Rectal smooth muscle tissue (tissue), 1 donor: ENCODE measurements around the gene XYLT1.

ENCODE experiments used
- H3K27ac ChIP-seq: one replicate; pipeline ENCODE4 v1.7.0; 2013; ENCODE audit warnings: low read depth, low read length, inconsistent platforms
- H3K27me3 ChIP-seq: one replicate; pipeline ENCODE4 v1.7.0; 2013; ENCODE audit warnings: low read length; ENCODE audit not compliant: control insufficient read depth, insufficient read depth
- H3K36me3 ChIP-seq: one replicate; pipeline ENCODE4 v1.7.0; 2013; ENCODE audit warnings: low read length; ENCODE audit not compliant: control insufficient read depth, insufficient read depth
- H3K4me1 ChIP-seq: one replicate; pipeline ENCODE4 v1.7.0; 2013; ENCODE audit warnings: low read length; ENCODE audit not compliant: control insufficient read depth, insufficient read depth
- H3K4me3 ChIP-seq: one replicate; pipeline ENCODE4 v1.7.0; 2013; ENCODE audit warnings: low read length
- H3K9ac ChIP-seq: one replicate; pipeline ENCODE4 v1.7.0; 2013; ENCODE audit warnings: low read length

The XYLT1 gene

DNA sequence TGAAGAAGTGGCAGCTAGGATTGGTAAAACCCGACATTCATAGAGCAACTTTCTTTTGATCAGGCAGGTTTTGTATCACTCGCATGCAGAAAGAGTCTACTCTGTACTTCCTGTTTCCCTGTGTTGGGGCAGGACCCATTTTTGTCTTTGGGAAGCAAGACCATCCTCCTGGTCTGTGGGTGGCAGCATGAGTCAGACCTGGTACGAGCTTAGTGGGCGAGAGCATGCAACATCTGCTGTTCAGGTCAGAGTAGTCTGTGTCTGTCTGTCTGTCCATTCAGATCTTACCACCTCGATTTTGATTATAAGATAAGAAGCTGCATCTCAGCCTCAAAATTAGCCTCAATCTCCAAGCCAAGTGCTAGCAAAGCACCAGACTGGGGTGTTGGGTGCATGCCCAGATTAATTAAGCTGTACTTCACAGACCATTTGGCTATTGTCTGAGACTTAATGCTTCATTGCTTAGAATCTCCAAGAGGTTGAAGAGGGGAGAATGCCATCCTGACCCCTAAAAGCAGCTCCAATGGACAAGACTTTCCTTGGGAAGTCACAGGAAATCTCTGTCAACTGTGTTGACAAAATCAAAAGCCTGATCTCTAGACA is 110.9 kb downstream of the XYLT1 start:
- peaks cover 9% of the 10 kb centered on the region for H3K4me1 ChIP-seq
- H3K27ac ChIP-seq, result no peak overlapping the region
- H3K9ac ChIP-seq, result no peak overlapping the region
- H3K4me3 ChIP-seq, result no peak overlapping the region
- no peaks in the 10 kb centered on the region for H3K27me3 ChIP-seq
- H3K36me3 ChIP-seq, result peaks cover 2% of the 10 kb centered on the region

DNA sequence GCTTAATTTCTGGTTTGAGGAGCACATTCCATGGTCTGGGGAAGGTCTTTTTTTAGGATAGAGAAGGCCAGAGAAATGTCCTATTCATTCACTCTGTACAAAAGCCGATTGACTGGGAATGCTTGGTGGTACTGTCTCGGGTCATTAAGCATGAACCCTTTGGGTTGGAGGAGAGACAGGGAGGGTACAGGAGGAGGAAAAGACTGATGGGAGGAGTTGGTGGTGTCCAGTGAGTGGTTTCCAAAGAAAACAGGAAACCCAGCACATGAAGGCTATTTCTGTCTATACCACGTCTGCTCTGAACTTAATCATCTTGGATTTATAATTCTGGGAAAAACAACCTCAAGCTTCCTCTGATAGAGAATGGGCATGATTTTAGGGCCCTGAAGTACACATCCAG is 111.9 kb downstream of the XYLT1 start:
- H3K4me3 ChIP-seq, result no peak overlapping the region
- H3K9ac ChIP-seq, result no peak overlapping the region
- H3K27ac ChIP-seq, result no peak overlapping the region
- peaks cover 3% of the 10 kb centered on the region for H3K36me3 ChIP-seq
- no peaks in the 10 kb centered on the region for H3K27me3 ChIP-seq
- peaks cover under 1% of the 10 kb centered on the region for H3K4me1 ChIP-seq

DNA sequence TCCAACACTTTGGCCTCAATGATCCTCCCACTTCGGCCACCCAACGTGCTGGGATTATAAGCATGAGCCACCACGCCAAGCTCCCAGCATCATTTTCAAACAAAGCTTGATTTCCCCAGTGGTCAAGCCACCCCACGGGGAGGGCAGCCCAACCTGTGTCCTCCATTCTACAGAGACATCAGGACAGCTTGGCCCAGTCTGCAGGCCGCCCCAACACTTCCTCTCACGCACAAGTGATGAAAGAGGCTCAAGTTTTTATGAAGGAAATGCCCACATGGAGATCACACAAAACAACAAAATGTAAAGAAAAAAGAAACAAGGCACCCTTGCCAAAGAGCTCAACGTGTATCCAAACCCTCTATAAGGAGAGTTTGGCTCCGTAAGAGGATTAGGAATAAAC is 112.4 kb downstream of the XYLT1 start:
- no peaks in the 10 kb centered on the region for H3K4me1 ChIP-seq
- H3K27ac ChIP-seq, result no peak overlapping the region
- H3K4me3 ChIP-seq, result no peak overlapping the region
- H3K9ac ChIP-seq, result no peak overlapping the region
- no peaks in the 10 kb centered on the region for H3K27me3 ChIP-seq
- peaks cover 3% of the 10 kb centered on the region for H3K36me3 ChIP-seq

DNA sequence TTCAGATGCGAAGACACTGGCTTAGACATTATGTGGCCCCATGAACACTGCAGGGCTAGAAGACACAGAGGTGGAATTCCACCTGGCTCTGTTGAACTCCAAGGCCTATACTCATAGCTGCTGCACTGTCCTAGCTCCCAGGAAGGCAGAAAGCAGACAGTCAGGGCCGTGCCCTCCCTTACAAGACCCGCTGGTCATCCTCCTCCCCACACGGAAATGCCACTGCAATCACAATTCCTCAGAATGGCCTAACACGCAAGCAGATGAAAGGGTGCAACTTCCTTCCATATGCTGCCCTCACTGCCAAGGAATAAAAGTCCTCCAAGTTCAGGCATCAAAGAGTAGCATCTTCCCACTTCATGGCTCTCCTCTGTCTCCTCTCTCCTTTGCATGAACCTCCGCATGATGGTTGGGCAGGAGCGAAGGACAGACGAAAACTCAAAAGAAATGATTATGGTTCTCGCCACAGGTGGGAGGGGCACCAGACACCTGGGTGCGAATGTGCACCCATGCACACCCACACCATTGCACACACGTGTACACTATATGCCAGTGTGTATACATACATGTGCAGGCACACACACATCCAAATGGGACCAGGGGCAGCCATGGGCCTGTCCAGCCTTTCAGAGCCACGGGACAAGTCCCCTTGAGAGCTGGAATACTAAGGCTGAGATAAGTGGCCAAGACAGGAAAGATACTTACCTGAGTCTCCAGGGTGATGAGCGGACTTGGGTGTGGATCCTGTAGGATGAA is 113.3 kb downstream of the XYLT1 start:
- Histone ChIP-seq H3K9ac (no peak overlapping the region), H3K27me3 (no peaks in the 10 kb centered on the region), H3K4me3 (no peak overlapping the region), H3K27ac (no peak overlapping the region), H3K4me1 (no peaks in the 10 kb centered on the region), H3K36me3 (peaks cover 3% of the 10 kb centered on the region)

DNA sequence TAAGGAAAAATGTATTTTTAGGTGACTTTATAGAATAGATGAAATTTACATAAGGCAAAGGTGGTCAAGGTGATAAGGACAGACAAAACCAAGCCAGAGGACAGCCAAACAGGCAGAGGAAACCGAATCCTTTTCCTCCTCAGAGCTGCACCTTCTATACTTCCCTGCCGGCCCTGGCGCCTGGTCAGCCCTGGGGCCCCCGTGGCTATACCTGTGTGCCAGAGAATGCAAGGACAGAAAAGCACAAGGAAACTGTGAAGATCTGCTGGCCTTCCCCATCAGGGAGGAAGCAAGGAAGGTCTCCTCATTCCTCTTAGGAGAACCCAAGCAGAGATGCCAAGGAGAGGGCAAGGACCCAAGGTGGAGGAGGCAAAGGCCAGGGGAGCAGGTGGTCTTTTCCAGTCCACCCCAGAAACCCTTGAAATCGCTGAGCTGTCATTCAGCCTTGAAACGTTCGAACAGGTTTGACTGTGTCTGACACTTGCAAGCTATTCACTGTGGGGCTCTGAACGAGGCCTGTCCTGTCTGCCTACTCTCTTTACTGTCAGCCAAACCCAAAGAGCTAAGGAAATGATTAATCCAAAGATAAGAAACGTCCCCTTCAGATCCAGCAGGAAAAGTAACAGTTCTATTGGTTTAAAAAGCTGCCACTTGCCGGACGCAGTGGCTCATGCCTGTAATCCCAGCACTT is 114.4 kb downstream of the XYLT1 start:
- Histone ChIP-seq H3K4me3 (no peak overlapping the region), H3K27ac (no peak overlapping the region), H3K4me1 (no peaks in the 10 kb centered on the region), H3K36me3 (peaks cover 3% of the 10 kb centered on the region), H3K27me3 (no peaks in the 10 kb centered on the region), H3K9ac (no peak overlapping the region)

DNA sequence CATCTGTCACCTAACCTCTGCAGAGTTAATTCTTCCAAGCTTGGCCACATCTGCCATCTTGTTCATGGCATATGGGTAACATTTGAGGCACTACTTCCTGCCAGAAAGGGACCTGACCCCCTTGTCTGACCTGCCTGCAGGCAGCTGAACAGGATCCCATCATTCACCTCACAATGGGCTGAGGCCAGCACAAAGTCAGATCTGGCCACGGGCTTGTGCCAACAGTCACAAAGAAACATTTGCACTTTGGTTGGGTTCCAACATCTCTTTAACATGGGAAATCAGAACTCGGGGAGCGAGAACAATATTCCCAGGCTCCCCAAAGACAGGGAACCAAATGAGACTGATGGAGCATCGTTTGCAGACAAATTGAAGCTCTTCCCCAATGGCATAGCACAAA is 116.1 kb downstream of the XYLT1 start:
- H3K27ac ChIP-seq, result no peak overlapping the region
- no peak overlapping the region for H3K9ac ChIP-seq
- H3K4me1 ChIP-seq, result peaks cover 6% of the 10 kb centered on the region
- H3K27me3 ChIP-seq, result no peaks in the 10 kb centered on the region
- H3K36me3 ChIP-seq, result peaks cover 3% of the 10 kb centered on the region
- no peak overlapping the region for H3K4me3 ChIP-seq

DNA sequence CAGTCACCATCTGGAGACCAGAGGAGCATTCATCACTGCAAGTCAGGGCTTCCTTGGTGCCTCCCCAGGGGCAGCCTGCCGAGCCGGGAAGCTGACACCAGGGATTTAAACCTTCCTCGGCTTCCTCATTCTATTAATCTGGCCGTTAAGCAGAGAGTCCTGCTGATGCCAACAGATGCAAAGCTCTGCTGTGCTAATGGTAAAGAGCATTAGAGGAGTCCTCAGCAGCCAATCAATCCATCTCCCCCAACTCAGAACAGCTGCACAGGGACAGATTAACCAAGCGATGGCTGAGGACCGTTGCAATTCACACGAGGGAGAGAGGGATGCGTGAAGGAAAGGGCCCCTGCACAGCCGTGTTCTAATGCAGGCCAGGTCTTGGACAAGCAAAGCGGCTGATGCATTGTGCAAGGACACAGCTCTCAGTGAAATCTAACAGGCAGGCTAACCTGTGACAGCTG is 116.6 kb downstream of the XYLT1 start:
- Histone ChIP-seq H3K27me3 (no peaks in the 10 kb centered on the region), H3K4me3 (no peak overlapping the region), H3K9ac (no peak overlapping the region), H3K27ac (no peak overlapping the region), H3K4me1 (peaks cover 6% of the 10 kb centered on the region), H3K36me3 (peaks cover 3% of the 10 kb centered on the region)

DNA sequence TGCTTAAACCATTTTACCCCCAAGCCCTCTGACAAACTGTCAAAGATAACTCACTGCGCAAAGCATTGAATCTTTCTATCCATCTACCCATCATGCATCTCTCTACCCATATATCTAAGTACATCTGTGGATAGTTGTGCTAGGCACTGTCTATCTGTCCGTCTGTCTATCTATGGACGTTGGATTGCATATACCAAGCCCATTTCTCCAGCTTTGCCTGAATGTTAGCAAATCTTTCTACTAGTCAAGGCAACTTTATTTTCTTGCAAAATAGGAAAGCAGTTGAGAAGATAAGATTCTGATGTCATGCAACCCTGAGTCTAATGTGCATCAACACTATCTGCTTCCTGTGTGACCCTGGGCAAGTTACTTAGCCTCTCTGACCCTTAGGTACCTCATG is 117.2 kb downstream of the XYLT1 start:
- Histone ChIP-seq H3K36me3 (peaks cover 3% of the 10 kb centered on the region), H3K4me1 (peaks cover 6% of the 10 kb centered on the region), H3K4me3 (no peak overlapping the region), H3K27me3 (no peaks in the 10 kb centered on the region), H3K9ac (no peak overlapping the region), H3K27ac (no peak overlapping the region)

DNA sequence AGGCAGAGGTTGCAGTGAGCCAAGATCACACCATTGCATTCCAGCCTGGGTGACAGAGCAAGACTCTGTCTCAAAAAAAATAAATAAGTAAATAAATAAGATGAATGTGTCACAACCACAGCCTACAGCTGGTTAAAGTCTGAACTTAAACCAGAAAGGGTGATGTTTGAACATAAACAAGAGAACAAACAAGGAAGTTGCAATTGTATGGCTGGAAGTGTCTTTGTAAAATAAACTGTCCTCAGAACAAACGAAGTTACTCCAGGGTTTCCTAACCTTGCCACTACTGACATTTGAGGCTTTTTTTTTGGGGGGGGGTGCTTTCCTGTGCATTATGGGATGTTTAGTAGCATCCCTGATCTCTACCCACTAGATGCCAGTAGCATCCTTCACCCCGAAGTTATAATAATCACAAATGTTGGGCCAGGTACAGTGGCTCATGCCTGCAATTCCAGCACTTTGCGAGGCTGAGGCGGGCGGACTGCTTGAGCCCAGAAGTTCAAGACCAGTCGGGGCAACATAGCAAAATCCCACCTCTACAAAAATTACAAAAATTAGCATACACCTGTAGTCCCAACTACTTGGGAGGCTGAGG is 119.2 kb downstream of the XYLT1 start:
- Histone ChIP-seq H3K4me1 (peaks cover 16% of the 10 kb centered on the region), H3K9ac (no peak overlapping the region), H3K27ac (no peak overlapping the region), H3K36me3 (peaks cover 3% of the 10 kb centered on the region), H3K27me3 (no peaks in the 10 kb centered on the region), H3K4me3 (no peak overlapping the region)

DNA sequence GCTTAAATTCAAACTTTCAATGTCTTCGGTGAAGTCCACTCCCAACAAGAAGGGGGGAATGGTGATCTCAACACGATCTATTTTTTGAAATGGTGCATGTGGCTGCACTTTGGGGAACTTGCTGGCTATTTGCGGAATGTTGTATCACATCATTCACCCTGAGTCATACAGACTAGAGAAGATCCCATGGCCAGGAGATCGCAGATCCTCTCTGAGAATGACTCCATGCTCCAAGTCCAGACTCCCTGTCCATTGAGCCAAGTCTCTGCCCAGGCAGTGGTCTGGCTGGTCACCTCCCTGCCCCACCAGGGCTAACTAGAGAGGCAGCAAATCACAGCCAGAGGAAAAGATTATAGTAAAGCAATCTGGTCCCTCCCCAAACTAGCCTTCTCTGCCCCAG is 120.6 kb downstream of the XYLT1 start:
- H3K27ac ChIP-seq, result no peak overlapping the region
- H3K4me1 ChIP-seq, result peaks cover 19% of the 10 kb centered on the region
- no peak overlapping the region for H3K4me3 ChIP-seq
- H3K36me3 ChIP-seq, result peaks cover 3% of the 10 kb centered on the region
- no peak overlapping the region for H3K9ac ChIP-seq
- no peaks in the 10 kb centered on the region for H3K27me3 ChIP-seq

DNA sequence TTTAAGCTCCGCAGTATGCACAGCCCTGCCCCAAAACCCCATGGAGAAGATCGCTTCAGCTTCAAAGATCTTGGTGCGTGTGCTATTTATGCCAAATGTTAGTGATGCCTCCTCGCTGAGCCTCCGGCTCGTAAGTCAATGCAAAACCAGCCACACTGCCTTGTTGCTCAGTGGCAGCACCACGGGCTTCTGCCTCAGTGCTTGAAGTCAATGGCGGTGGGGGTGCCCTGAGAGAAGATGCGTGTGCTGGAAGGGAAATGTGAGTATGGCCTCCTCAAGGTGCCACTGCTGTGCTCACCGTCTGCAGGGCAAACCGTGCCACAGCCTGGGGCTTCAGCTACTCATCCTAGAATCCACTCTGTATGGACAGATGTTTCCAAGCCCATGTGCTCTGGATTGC is 121.9 kb downstream of the XYLT1 start:
- H3K4me1 ChIP-seq, result peaks cover 21% of the 10 kb centered on the region
- no peak overlapping the region for H3K9ac ChIP-seq
- H3K27me3 ChIP-seq, result no peaks in the 10 kb centered on the region
- no peaks in the 10 kb centered on the region for H3K36me3 ChIP-seq
- no peak overlapping the region for H3K27ac ChIP-seq
- no peak overlapping the region for H3K4me3 ChIP-seq

DNA sequence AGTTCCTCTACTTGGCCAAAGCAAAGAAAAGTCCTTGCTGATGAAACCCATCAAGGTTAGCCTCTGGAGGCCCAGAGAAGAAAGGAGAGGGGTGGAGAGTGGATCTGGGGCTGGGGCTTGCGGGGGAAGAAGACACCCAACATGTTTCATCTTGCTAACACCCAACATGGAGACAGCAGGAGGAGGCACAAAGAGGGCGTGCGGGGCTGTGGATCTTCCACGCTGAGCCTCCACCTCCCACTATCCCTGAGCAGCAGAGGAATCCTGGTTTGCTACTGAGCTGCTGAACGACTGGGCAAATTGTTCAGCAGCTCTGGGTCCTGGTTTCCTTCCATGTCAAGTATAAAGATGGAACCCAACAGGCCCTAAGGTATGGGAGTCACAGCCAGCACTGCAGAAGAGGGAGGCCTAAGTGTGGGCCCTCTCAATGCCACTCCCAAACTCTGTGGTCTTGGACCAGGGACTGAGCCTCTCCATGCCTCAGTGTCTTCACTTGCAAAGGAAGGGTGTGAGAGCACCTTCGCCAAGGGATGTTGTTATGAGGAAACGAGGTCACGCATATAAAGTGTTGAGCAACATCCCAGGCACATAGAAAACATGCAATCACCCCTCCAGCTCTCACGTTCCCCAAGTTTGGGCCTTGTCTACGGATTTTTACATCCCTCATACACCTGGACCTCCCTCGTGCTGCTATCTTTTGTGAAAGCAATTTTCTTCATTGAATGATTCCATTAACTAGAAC is 122.5 kb downstream of the XYLT1 start:
- Histone ChIP-seq H3K27ac (no peak overlapping the region), H3K36me3 (no peaks in the 10 kb centered on the region), H3K4me3 (no peak overlapping the region), H3K27me3 (no peaks in the 10 kb centered on the region), H3K4me1 (peaks cover 21% of the 10 kb centered on the region), H3K9ac (no peak overlapping the region)
